Mesenchymal stem cell (in vitro differentiated cells and primary cell): ENCODE results near the gene ZBTB21.

Source experiments
- DNase-seq: peaks from one replicate; pipeline ENCODE4 v3.0.0-alpha.2; 2013
- H2AFZ ChIP-seq: one replicate; pipeline ENCODE4 v1.6.1; 2013; ENCODE audit warnings: low read depth, mild to moderate bottlenecking, control low read depth, inconsistent platforms, low read length, moderate library complexity
- H2AK5ac ChIP-seq: 2 replicates; pipeline ENCODE4 v1.6.1; 2013; ENCODE audit warnings: low read length, moderate library complexity, mild to moderate bottlenecking, inconsistent platforms; ENCODE audit not compliant: severe bottlenecking
- H2BK120ac ChIP-seq: one replicate; pipeline ENCODE4 v1.6.1; 2013; ENCODE audit warnings: low read depth, mild to moderate bottlenecking, inconsistent platforms, low read length, moderate library complexity
- H2BK12ac ChIP-seq, 2 experiments: one replicate each; pipeline ENCODE4 v1.6.1; 2013; ENCODE audit warnings: inconsistent platforms in 2 of 2, low read length in 2 of 2, mild to moderate bottlenecking in 2 of 2, moderate library complexity in 2 of 2, control low read depth in 1 of 2
- H2BK15ac ChIP-seq: one replicate; pipeline ENCODE4 v1.6.1; 2013; ENCODE audit warnings: mild to moderate bottlenecking, low read depth, inconsistent platforms; ENCODE audit not compliant: poor library complexity, severe bottlenecking
- H2BK5ac ChIP-seq: 2 replicates; pipeline ENCODE4 v1.6.1; 2013; ENCODE audit warnings: low read depth, mild to moderate bottlenecking, low read length, control low read depth, inconsistent platforms; ENCODE audit not compliant: poor library complexity, severe bottlenecking
- H3K14ac ChIP-seq, 2 experiments: one replicate each; pipeline ENCODE4 v1.6.1; 2013; ENCODE audit warnings: inconsistent platforms in 2 of 2, low read length in 2 of 2, control low read depth in 1 of 2, mild to moderate bottlenecking in 1 of 2, moderate library complexity in 1 of 2
- H3K18ac ChIP-seq, 2 experiments: one replicate each; pipeline ENCODE4 v1.6.1; 2013; ENCODE audit warnings: inconsistent platforms in 2 of 2, low read length in 2 of 2, control low read depth in 1 of 2, low read depth in 1 of 2, mild to moderate bottlenecking in 1 of 2
- H3K23ac ChIP-seq, 2 experiments: one replicate each; pipeline ENCODE4 v1.6.1; 2013; ENCODE audit warnings: inconsistent platforms in 2 of 2, low read length in 2 of 2, mild to moderate bottlenecking in 2 of 2, moderate library complexity in 2 of 2, control low read depth in 1 of 2
- H3K27ac ChIP-seq: 2 replicates; pipeline ENCODE4 v1.5.1; 2013; ENCODE audit warnings: mild to moderate bottlenecking, moderate library complexity, low read length, control low read depth, inconsistent platforms; ENCODE audit not compliant: poor library complexity, severe bottlenecking
- H3K27me3 ChIP-seq, 2 experiments: 2 replicates each; pipeline versions ENCODE4 v1.6.1 to v1.7.0; 2013; ENCODE audit warnings: low read length in 2 of 2, mild to moderate bottlenecking in 2 of 2, moderate library complexity in 2 of 2, control low read depth in 1 of 2, inconsistent platforms in 1 of 2; ENCODE audit not compliant: control insufficient read depth in 1 of 2, insufficient read depth in 1 of 2
- H3K36me3 ChIP-seq, 2 experiments: 2 replicates each; pipeline versions ENCODE4 v1.6.1 to v1.7.0; 2013; ENCODE audit warnings: low read length in 2 of 2, control low read depth in 1 of 2, inconsistent platforms in 1 of 2, low read depth in 1 of 2, mild to moderate bottlenecking in 1 of 2; ENCODE audit not compliant: insufficient read depth in 2 of 2, control insufficient read depth in 1 of 2
- H3K4ac ChIP-seq, 2 experiments: one replicate each; pipeline ENCODE4 v1.6.1; 2013; ENCODE audit warnings: inconsistent platforms in 2 of 2, low read length in 2 of 2, mild to moderate bottlenecking in 2 of 2, moderate library complexity in 2 of 2, control low read depth in 1 of 2, low read depth in 1 of 2
- H3K4me1 ChIP-seq: 2 replicates; pipeline ENCODE4 v1.6.1; 2013; ENCODE audit warnings: low read depth, low read length, control low read depth; ENCODE audit not compliant: control insufficient read depth, insufficient read depth
- H3K4me2 ChIP-seq: 2 replicates; pipeline ENCODE4 v1.6.1; 2013; ENCODE audit warnings: low read length, mild to moderate bottlenecking, inconsistent platforms; ENCODE audit not compliant: poor library complexity, severe bottlenecking
- H3K4me3 ChIP-seq, 2 experiments: 2 replicates each; pipeline versions ENCODE4 v1.5.1 to v1.7.0; 2013; ENCODE audit warnings: low read length in 2 of 2, mild to moderate bottlenecking in 2 of 2, control low read depth in 1 of 2, low read depth in 1 of 2; ENCODE audit not compliant: insufficient read depth in 1 of 2
- H3K79me1 ChIP-seq: replicated peaks from 2 replicates; pipeline ENCODE4 v1.6.1; 2013; ENCODE audit warnings: mild to moderate bottlenecking, control low read depth, low read length, inconsistent platforms; ENCODE audit not compliant: poor library complexity, severe bottlenecking
- H3K9ac ChIP-seq: 2 replicates; pipeline ENCODE4 v1.7.0; 2013; ENCODE audit warnings: mild to moderate bottlenecking, low read length, moderate library complexity
- H3K9me3 ChIP-seq: 2 replicates; pipeline ENCODE4 v1.7.0; 2013; ENCODE audit warnings: mild to moderate bottlenecking, low read length; ENCODE audit not compliant: control insufficient read depth
- H4K8ac ChIP-seq: one replicate; pipeline ENCODE4 v1.6.1; 2013; ENCODE audit warnings: inconsistent platforms, mild to moderate bottlenecking, low read length, moderate library complexity
- H4K91ac ChIP-seq: one replicate; pipeline ENCODE4 v1.6.1; 2013; ENCODE audit warnings: mild to moderate bottlenecking, low read length, inconsistent platforms
- WGBS: methylation state at CpG from one replicate; pipeline ENCODE4 v1.1.7; 2013; ENCODE audit warnings: mixed read lengths; 5-methylcytosine and 5-hydroxymethylcytosine counted together

The ZBTB21 gene

DNA sequence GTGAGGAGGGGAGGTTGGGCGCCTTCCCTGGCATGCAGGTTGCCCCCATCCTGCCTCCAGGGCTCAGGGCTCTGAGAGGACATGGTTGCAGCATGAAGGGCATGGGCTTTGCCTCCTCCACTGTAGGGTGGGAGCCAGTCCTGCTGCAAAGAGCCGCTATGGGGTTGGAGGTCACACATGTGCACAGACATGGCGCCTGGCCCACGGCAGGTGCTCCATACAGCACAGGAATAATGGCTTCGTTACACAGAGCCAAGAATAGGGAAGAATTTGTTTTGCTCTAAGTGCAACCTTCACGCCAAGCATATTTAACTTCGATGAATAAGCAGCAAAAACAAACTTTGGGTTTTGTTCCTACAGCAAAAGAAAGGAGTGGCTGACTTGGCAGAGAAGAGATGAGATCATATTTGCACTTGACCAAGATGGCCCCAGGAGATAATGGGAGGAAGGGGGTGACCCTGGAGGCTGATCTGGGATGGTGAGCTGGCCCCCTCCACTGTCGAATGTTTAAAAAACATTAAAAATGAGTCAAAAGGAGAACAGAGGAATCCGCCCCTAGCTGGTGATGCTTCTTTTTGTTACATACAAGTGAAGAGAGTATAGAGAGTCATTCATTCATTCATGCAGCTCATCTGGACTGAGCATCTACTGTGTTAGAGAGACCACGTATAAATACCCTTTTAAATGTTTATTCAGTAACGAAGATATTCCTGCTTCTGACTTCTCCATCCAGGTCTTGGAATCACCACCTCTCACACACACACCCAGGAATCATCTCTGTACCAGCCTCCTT lies 43.9 kb downstream of the ZBTB21 start:
- H2AK5ac ChIP-seq: no peak overlapping the region
- no peak overlapping the region for H3K27ac ChIP-seq
- no peak overlapping the region for H2BK12ac ChIP-seq
- no peak overlapping the region for H2BK120ac ChIP-seq
- H3K4me3 ChIP-seq: no peak overlapping the region
- no peak overlapping the region for H3K4me2 ChIP-seq
- H3K9ac ChIP-seq: no peak overlapping the region
- H3K36me3 ChIP-seq: no peaks in the 10 kb centered on the region
- H3K79me1 ChIP-seq: no peaks in the 10 kb centered on the region
- H3K14ac ChIP-seq: no peak overlapping the region
- no peak overlapping the region for H2AFZ ChIP-seq
- peak overlapping the region in 1 of 2 experiments; percentile 5 for H3K18ac ChIP-seq
- peak; percentile 23 for DNase-seq
- H3K23ac ChIP-seq: no peak overlapping the region
- no peak overlapping the region for H2BK5ac ChIP-seq
- peaks cover 7 to 16% of the 10 kb centered on the region in 2 experiments for H3K27me3 ChIP-seq
- H4K8ac ChIP-seq: no peak overlapping the region
- peaks cover 5% of the 10 kb centered on the region for H3K4me1 ChIP-seq
- H4K91ac ChIP-seq: no peak overlapping the region
- H2BK15ac ChIP-seq: no peak overlapping the region
- no peaks in the 10 kb centered on the region for H3K9me3 ChIP-seq
- WGBS: 71% methylated on average over 11 of the region's 11 CpGs
- H3K4ac ChIP-seq: peak overlapping the region in 1 of 2 experiments; percentile 24

DNA sequence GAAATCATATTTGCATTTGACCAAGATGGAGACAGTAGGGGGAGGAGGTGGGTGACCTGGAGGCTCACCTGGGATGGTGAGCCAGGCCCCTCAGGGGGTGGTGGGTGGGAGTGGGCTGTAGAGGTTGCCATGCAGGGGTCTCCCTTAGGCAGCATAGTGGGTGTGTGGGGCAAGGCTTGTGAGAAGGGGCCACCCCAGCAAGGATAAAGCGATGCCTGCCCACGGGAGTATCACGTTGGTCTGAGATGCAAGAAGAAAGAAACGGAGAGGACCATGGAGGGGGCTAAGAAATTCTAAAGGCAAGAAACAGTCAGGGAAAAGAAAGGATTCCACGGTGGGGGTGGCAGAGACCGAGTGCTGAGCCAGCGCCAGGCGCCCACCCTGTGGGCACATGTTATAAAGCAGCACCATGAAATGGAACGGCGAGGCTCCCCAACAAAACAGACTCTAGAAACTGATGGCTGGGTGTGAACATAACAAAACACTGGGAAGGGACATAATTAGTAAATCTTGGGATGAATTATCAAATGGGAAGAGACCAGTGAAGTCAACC lies 44.6 kb downstream of the ZBTB21 start:
- Histone ChIP-seq H3K4me3 (no peak overlapping the region), H3K9me3 (no peaks in the 10 kb centered on the region), H3K18ac (no peak overlapping the region), H3K36me3 (no peaks in the 10 kb centered on the region), H3K9ac (no peak overlapping the region), H2BK5ac (no peak overlapping the region), H3K27ac (no peak overlapping the region), H3K4me1 (peaks cover 5% of the 10 kb centered on the region), H3K14ac (no peak overlapping the region), H2BK15ac (no peak overlapping the region), H3K4ac (no peak overlapping the region), H2AFZ (no peak overlapping the region), H2AK5ac (no peak overlapping the region), H3K79me1 (no peaks in the 10 kb centered on the region), H2BK120ac (no peak overlapping the region), H4K8ac (no peak overlapping the region), H3K23ac (no peak overlapping the region), H4K91ac (no peak overlapping the region), H3K27me3 (peaks cover 6 to 16% of the 10 kb centered on the region in 2 experiments), H2BK12ac (no peak overlapping the region), H3K4me2 (no peak overlapping the region)
- WGBS: 86% methylated on average over 10 of the region's 10 CpGs
- DNase-seq: no peak

DNA sequence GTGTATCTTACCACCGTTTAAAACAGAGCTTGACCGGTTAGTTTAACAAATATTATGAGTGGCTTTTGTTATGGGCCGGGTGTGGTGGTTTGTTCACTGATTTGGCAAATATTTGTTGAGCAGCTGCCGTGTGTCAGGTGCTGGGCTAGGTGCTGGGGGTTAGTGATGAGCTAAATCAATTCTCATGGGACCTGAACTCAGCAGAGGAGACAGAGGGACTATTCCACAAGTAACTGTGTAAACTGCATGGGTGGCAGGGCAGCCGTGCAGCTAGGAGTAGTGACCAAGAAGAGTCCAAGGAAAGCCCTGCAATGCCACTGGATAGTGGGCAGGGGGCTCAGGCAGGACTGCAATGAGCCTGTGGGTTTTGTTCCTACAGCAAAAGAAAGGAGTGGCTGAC lies 45.1 kb downstream of the ZBTB21 start:
- H2AK5ac ChIP-seq: no peak overlapping the region
- no peak overlapping the region for H3K4me3 ChIP-seq
- no peak overlapping the region for H2BK120ac ChIP-seq
- H3K9me3 ChIP-seq: no peaks in the 10 kb centered on the region
- no peaks in the 10 kb centered on the region for H3K79me1 ChIP-seq
- no peak overlapping the region for H3K18ac ChIP-seq
- no peak for DNase-seq
- H2AFZ ChIP-seq: no peak overlapping the region
- H3K9ac ChIP-seq: no peak overlapping the region
- no peak overlapping the region for H4K91ac ChIP-seq
- H2BK12ac ChIP-seq: no peak overlapping the region
- H3K4me1 ChIP-seq: peaks cover 5% of the 10 kb centered on the region
- H2BK5ac ChIP-seq: no peak overlapping the region
- 92% methylated on average over 5 of the region's 5 CpGs for WGBS
- no peak overlapping the region for H3K4me2 ChIP-seq
- H3K27ac ChIP-seq: no peak overlapping the region
- no peak overlapping the region for H3K4ac ChIP-seq
- no peak overlapping the region for H2BK15ac ChIP-seq
- no peak overlapping the region for H4K8ac ChIP-seq
- peaks cover under 1 to 16% of the 10 kb centered on the region in 2 experiments for H3K27me3 ChIP-seq
- H3K14ac ChIP-seq: no peak overlapping the region
- no peak overlapping the region for H3K23ac ChIP-seq
- no peaks in the 10 kb centered on the region for H3K36me3 ChIP-seq

DNA sequence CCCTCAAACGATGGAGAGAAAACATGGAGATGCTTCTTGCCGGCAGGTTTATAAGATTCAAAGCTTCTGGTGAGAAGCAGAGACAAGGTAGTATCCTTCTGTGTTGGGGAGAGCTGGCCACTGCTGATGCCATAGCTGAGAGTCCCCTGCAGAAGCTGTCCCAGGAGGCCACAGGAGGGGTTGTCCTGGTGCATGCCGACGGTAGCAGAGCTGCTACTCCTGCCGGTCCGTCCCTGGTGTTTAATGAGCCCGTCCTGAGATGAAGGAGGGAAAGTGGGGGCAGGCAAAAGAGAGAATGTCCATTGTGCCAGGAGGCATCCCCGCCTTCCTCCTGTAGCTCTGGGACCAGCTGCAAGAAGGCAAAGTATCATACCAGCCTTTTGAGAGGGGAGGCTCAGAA lies 46.0 kb downstream of the ZBTB21 start:
- no peak overlapping the region for H2BK120ac ChIP-seq
- H2AK5ac ChIP-seq: no peak overlapping the region
- H3K9ac ChIP-seq: no peak overlapping the region
- DNase-seq: no peak
- H4K8ac ChIP-seq: no peak overlapping the region
- peaks cover 1% of the 10 kb centered on the region for H3K4me1 ChIP-seq
- no peak overlapping the region for H3K4me3 ChIP-seq
- H3K9me3 ChIP-seq: no peaks in the 10 kb centered on the region
- H3K4ac ChIP-seq: no peak overlapping the region
- no peak overlapping the region for H3K18ac ChIP-seq
- no peak overlapping the region for H2AFZ ChIP-seq
- H2BK12ac ChIP-seq: no peak overlapping the region
- no peak overlapping the region for H3K23ac ChIP-seq
- no peak overlapping the region for H2BK15ac ChIP-seq
- H2BK5ac ChIP-seq: no peak overlapping the region
- H3K36me3 ChIP-seq: no peaks in the 10 kb centered on the region
- H3K4me2 ChIP-seq: no peak overlapping the region
- H4K91ac ChIP-seq: peak overlapping the region; percentile 34
- H3K27me3 ChIP-seq: peaks cover 0 to 16% of the 10 kb centered on the region in 2 experiments
- no peak overlapping the region for H3K27ac ChIP-seq
- WGBS: 83% methylated on average over 8 of the region's 8 CpGs
- no peak overlapping the region for H3K14ac ChIP-seq
- H3K79me1 ChIP-seq: no peaks in the 10 kb centered on the region
